Activated CD4-positive, alpha-beta T cell treated with anti-CD3 and anti-CD28 coated beads for 36 hours (primary cell): Measurements from ENCODE around the gene PRR15. TPM values are rescaled to one million over a fixed set of nuclear protein-coding genes. Genes with fewer than 3 reads are reported as not detected.

Experiments used
- ATAC-seq: fragments of 200-7000 bp; cut with Tn5 transposase; one replicate; pipeline ENCODE4 v1.10.0; 2021; ENCODE audit warnings: mild to moderate bottlenecking, moderate library complexity
- CTCF ChIA-PET: fragments of 350-600 bp; sonication (Branson Sonifier 250); formaldehyde crosslinking; loops from one replicate; lab custom pipeline; 2021; ENCODE audit warnings: antibody characterized with exemption; lab: Charles Lee
- POLR2A ChIA-PET: fragments of 350-600 bp; sonication (Branson Sonifier 250); formaldehyde crosslinking; loops from one replicate; lab custom pipeline; 2021; ENCODE audit warnings: antibody characterized with exemption, inconsistent platforms; lab: Charles Lee
- DNase-seq: peaks from one replicate; pipeline ENCODE4 v3.0.0-alpha.2; 2020
- H3K27ac Mint-ChIP-seq: one replicate; pipeline ENCODE4 v1.8.0; 2021; ENCODE audit warnings: mixed read lengths
- H3K27me3 Mint-ChIP-seq: one replicate; pipeline ENCODE4 v1.8.0; 2021; ENCODE audit warnings: mixed read lengths
- H3K36me3 Mint-ChIP-seq: one replicate; pipeline ENCODE4 v1.8.0; 2021; ENCODE audit warnings: low read depth, mixed read lengths
- H3K4me1 Mint-ChIP-seq: one replicate; pipeline ENCODE4 v1.8.0; 2021; ENCODE audit warnings: mixed read lengths
- H3K4me3 Mint-ChIP-seq: one replicate; pipeline ENCODE4 v1.8.0; 2021; ENCODE audit warnings: mild to moderate bottlenecking, moderate library complexity, mixed read lengths
- H3K9me3 Mint-ChIP-seq: one replicate; pipeline ENCODE4 v1.8.0; 2021; ENCODE audit warnings: low read depth, mixed read lengths
- intact Hi-C, 2 experiments: fragments of 100-400 bp; cut with DNase I in 1 of 2; cut with micrococcal nuclease in 1 of 2; formaldehyde crosslinking; loops; one replicate each; pipeline versions ENCODE4 v1.14.2 to v1.15.1; 2022 to 2024; cut with DNase I, micrococcal nuclease
- total RNA-seq, 2 experiments: library from RNA; stranded (reverse); gene quantifications; one replicate each; pipeline ENCODE4 v1.2.3, GENCODE V29; 2021

Gene PRR15
- total RNA-seq, 2 experiments from 2014 or later, result not detected

GRCh38 chr7:29599026-29599425 is 35.4 kb downstream of the PRR15 start:
- ATAC-seq (no peak), DNase-seq (no peak)
- Mint-ChIP-seq H3K4me1 (no peaks in the 10 kb centered on the region), H3K9me3 (no peaks in the 10 kb centered on the region), H3K36me3 (no peaks in the 10 kb centered on the region), H3K27ac (no peak overlapping the region), H3K27me3 (peaks cover 5% of the 10 kb centered on the region), H3K4me3 (no peak overlapping the region)
- intact Hi-C loops, result no loop called here
- POLR2A ChIA-PET, result no interaction called here
- CTCF ChIA-PET, result no interaction called here

GRCh38 chr7:29600661-29601060 is 37.0 kb downstream of the PRR15 start:
- no peaks in the 10 kb centered on the region for H3K36me3 Mint-ChIP-seq
- H3K4me3 Mint-ChIP-seq, result no peak overlapping the region
- ChIA-PET POLR2A (no interaction called here), CTCF (no interaction called here)
- H3K4me1 Mint-ChIP-seq, result no peaks in the 10 kb centered on the region
- DNase-seq, result no peak
- peaks cover 9% of the 10 kb centered on the region for H3K27me3 Mint-ChIP-seq
- no peak for ATAC-seq
- peaks cover 2% of the 10 kb centered on the region for H3K9me3 Mint-ChIP-seq
- intact Hi-C loops, result no loop called here
- H3K27ac Mint-ChIP-seq, result no peak overlapping the region

GRCh38 chr7:29604052-29604451 is 40.4 kb downstream of the PRR15 start:
- ChIA-PET POLR2A (no interaction called here), CTCF (no interaction called here)
- DNase-seq (no peak), ATAC-seq (no peak)
- intact Hi-C loops, result no loop called here
- Mint-ChIP-seq H3K36me3 (no peaks in the 10 kb centered on the region), H3K4me1 (no peaks in the 10 kb centered on the region), H3K9me3 (peaks cover 2% of the 10 kb centered on the region), H3K27me3 (peaks cover 10% of the 10 kb centered on the region), H3K4me3 (no peak overlapping the region), H3K27ac (no peak overlapping the region)

- Mint-ChIP-seq H3K36me3 (no peaks in the 10 kb centered on the region), H3K9me3 (peaks cover 2% of the 10 kb centered on the region), H3K4me3 (no peak overlapping the region), H3K27me3 (peaks cover 10% of the 10 kb centered on the region), H3K4me1 (no peaks in the 10 kb centered on the region), H3K27ac (no peak overlapping the region)
- DNase-seq (no peak), ATAC-seq (no peak)
- CTCF ChIA-PET, result no interaction called here
- intact Hi-C loops, result no loop called here
- POLR2A ChIA-PET, result no interaction called here
Observed at GRCh38 chr7:29604702-29605101, 41.1 kb downstream of the PRR15 start.

- DNase-seq (no peak), ATAC-seq (no peak)
- H3K36me3 Mint-ChIP-seq, result no peaks in the 10 kb centered on the region
- H3K27ac Mint-ChIP-seq, result no peak overlapping the region
- H3K27me3 Mint-ChIP-seq, result peaks cover 6% of the 10 kb centered on the region
- intact Hi-C loops, result no loop called here
- POLR2A ChIA-PET, result no interaction called here
- H3K4me1 Mint-ChIP-seq, result no peaks in the 10 kb centered on the region
- CTCF ChIA-PET, result interaction anchor here (1.0 kb wide), 1 partner anchor 77 kb away, joined by 3 read pairs; no protein-coding TSS in a partner anchor
- peaks cover 2% of the 10 kb centered on the region for H3K9me3 Mint-ChIP-seq
- no peak overlapping the region for H3K4me3 Mint-ChIP-seq
Observed at GRCh38 chr7:29605671-29606070, 42.0 kb downstream of the PRR15 start.

GRCh38 chr7:29606287-29606721 is 42.7 kb downstream of the PRR15 start:
- DNase-seq (no peak), ATAC-seq (no peak)
- no peaks in the 10 kb centered on the region for H3K36me3 Mint-ChIP-seq
- no peaks in the 10 kb centered on the region for H3K4me1 Mint-ChIP-seq
- H3K4me3 Mint-ChIP-seq, result no peak overlapping the region
- intact Hi-C loops, result no loop called here
- H3K27me3 Mint-ChIP-seq, result peaks cover 6% of the 10 kb centered on the region
- ChIA-PET POLR2A (no interaction called here), CTCF (interaction anchor here (1.0 kb wide), 1 partner anchor 78 kb away, joined by 3 read pairs; no protein-coding TSS in a partner anchor)
- H3K9me3 Mint-ChIP-seq, result peaks cover 2% of the 10 kb centered on the region
- no peak overlapping the region for H3K27ac Mint-ChIP-seq

- Mint-ChIP-seq H3K9me3 (peaks cover 2% of the 10 kb centered on the region), H3K4me3 (no peak overlapping the region), H3K27ac (no peak overlapping the region), H3K36me3 (no peaks in the 10 kb centered on the region), H3K27me3 (peaks cover 6% of the 10 kb centered on the region), H3K4me1 (no peaks in the 10 kb centered on the region)
- no peak for DNase-seq
- intact Hi-C loops, result no loop called here
- ChIA-PET POLR2A (no interaction called here), CTCF (no interaction called here)
- ATAC-seq, result no peak
Observed at GRCh38 chr7:29606830-29607229, 43.2 kb downstream of the PRR15 start.

GRCh38 chr7:29607259-29607658 is 43.6 kb downstream of the PRR15 start:
- no peak overlapping the region for H3K4me3 Mint-ChIP-seq
- ChIA-PET CTCF (no interaction called here), POLR2A (no interaction called here)
- H3K9me3 Mint-ChIP-seq, result peaks cover 2% of the 10 kb centered on the region
- intact Hi-C loops, result no loop called here
- H3K4me1 Mint-ChIP-seq, result no peaks in the 10 kb centered on the region
- H3K27ac Mint-ChIP-seq, result no peak overlapping the region
- no peak for DNase-seq
- peaks cover 6% of the 10 kb centered on the region for H3K27me3 Mint-ChIP-seq
- H3K36me3 Mint-ChIP-seq, result no peaks in the 10 kb centered on the region
- ATAC-seq, result no peak

GRCh38 chr7:29607889-29608288 is 44.3 kb downstream of the PRR15 start:
- ChIA-PET POLR2A (no interaction called here), CTCF (no interaction called here)
- no peak for DNase-seq
- Mint-ChIP-seq H3K9me3 (peaks cover 2% of the 10 kb centered on the region), H3K36me3 (no peaks in the 10 kb centered on the region), H3K4me3 (no peak overlapping the region), H3K4me1 (no peaks in the 10 kb centered on the region), H3K27ac (no peak overlapping the region), H3K27me3 (peaks cover 6% of the 10 kb centered on the region)
- intact Hi-C loops, result no loop called here
- ATAC-seq, result no peak

GRCh38 chr7:29609162-29610037 is 45.8 kb downstream of the PRR15 start:
- intact Hi-C loops, result no loop called here
- POLR2A ChIA-PET, result no interaction called here
- H3K4me1 Mint-ChIP-seq, result no peaks in the 10 kb centered on the region
- CTCF ChIA-PET, result no interaction called here
- no peak overlapping the region for H3K4me3 Mint-ChIP-seq
- ATAC-seq (no peak), DNase-seq (no peak)
- no peaks in the 10 kb centered on the region for H3K36me3 Mint-ChIP-seq
- H3K27me3 Mint-ChIP-seq, result peaks cover 2% of the 10 kb centered on the region
- no peak overlapping the region for H3K27ac Mint-ChIP-seq
- peaks cover under 1% of the 10 kb centered on the region for H3K9me3 Mint-ChIP-seq

GRCh38 chr7:29610086-29610485 is 46.5 kb downstream of the PRR15 start:
- Mint-ChIP-seq H3K27me3 (peaks cover 2% of the 10 kb centered on the region), H3K9me3 (no peaks in the 10 kb centered on the region), H3K27ac (no peak overlapping the region), H3K4me3 (no peak overlapping the region), H3K4me1 (no peaks in the 10 kb centered on the region), H3K36me3 (no peaks in the 10 kb centered on the region)
- CTCF ChIA-PET, result no interaction called here
- POLR2A ChIA-PET, result no interaction called here
- intact Hi-C loops, result no loop called here
- ATAC-seq (no peak), DNase-seq (no peak)

- ChIA-PET POLR2A (no interaction called here), CTCF (no interaction called here)
- Mint-ChIP-seq H3K36me3 (no peaks in the 10 kb centered on the region), H3K27ac (no peak overlapping the region), H3K9me3 (no peaks in the 10 kb centered on the region), H3K4me1 (no peaks in the 10 kb centered on the region), H3K27me3 (peaks cover 2% of the 10 kb centered on the region), H3K4me3 (no peak overlapping the region)
- DNase-seq (no peak), ATAC-seq (no peak)
- intact Hi-C loops, result no loop called here
Observed at GRCh38 chr7:29611941-29612544, 48.4 kb downstream of the PRR15 start.
